ENCODE results near the gene CHST10. TPM values are rescaled to one million over a fixed set of nuclear protein-coding genes. Genes with fewer than 3 reads are reported as not detected.

The CHST10 gene
- total and polyA plus RNA-seq, 7 donors: 3.1 to 6.3 (median 4.4) TPM

GRCh38 chr2:100392715-100393114, 24.8 kb downstream of the CHST10 start:
- no peaks in the 10 kb centered on the region for H3K4me1 ChIP-seq
- H3K27ac ChIP-seq: no peak overlapping the region
- no peak overlapping the region for H3K4me3 ChIP-seq
- peaks cover 0 to 56% of the 10 kb centered on the region in 2 donors for H3K36me3 ChIP-seq (ENCODE audit: insufficient read depth in 1 of 2, low read depth in 1 of 2)
- TF ChIP-seq CTCF (IDR thresholded peaks at IDR 0.05): no peak
- ATAC-seq (no peak), DNase-seq (no peak)
- intact Hi-C loops (cut with DNase I): no loop called here
- no peaks in the 10 kb centered on the region for H3K9me3 ChIP-seq
- WGBS, 3 donors: 93 to 97% (median 94%) methylated on average over 8 of the region's 8 CpGs
- no peaks in the 10 kb centered on the region for H3K27me3 ChIP-seq (ENCODE audit: insufficient read depth in 3 of 3, low read length in 2 of 3)

- DNase-seq (no peak), ATAC-seq (no peak)
- no peak overlapping the region for H3K4me3 ChIP-seq
- WGBS, 3 donors: 90 to 93% (median 92%) methylated on average over 23 of the region's 23 CpGs
- H3K4me1 ChIP-seq: no peaks in the 10 kb centered on the region
- no peak overlapping the region for H3K27ac ChIP-seq
- peaks cover 0 to 48% of the 10 kb centered on the region in 2 donors for H3K36me3 ChIP-seq (ENCODE audit: insufficient read depth in 1 of 2, low read depth in 1 of 2)
- no peaks in the 10 kb centered on the region for H3K9me3 ChIP-seq
- intact Hi-C loops (cut with DNase I): no loop called here
- no peak for TF ChIP-seq CTCF (IDR thresholded peaks at IDR 0.05)
- H3K27me3 ChIP-seq (ENCODE audit: insufficient read depth in 3 of 3, low read length in 2 of 3): no peaks in the 10 kb centered on the region
Measured at GRCh38 chr2:100391735-100392515, 25.5 kb downstream of the CHST10 start.

DNA sequence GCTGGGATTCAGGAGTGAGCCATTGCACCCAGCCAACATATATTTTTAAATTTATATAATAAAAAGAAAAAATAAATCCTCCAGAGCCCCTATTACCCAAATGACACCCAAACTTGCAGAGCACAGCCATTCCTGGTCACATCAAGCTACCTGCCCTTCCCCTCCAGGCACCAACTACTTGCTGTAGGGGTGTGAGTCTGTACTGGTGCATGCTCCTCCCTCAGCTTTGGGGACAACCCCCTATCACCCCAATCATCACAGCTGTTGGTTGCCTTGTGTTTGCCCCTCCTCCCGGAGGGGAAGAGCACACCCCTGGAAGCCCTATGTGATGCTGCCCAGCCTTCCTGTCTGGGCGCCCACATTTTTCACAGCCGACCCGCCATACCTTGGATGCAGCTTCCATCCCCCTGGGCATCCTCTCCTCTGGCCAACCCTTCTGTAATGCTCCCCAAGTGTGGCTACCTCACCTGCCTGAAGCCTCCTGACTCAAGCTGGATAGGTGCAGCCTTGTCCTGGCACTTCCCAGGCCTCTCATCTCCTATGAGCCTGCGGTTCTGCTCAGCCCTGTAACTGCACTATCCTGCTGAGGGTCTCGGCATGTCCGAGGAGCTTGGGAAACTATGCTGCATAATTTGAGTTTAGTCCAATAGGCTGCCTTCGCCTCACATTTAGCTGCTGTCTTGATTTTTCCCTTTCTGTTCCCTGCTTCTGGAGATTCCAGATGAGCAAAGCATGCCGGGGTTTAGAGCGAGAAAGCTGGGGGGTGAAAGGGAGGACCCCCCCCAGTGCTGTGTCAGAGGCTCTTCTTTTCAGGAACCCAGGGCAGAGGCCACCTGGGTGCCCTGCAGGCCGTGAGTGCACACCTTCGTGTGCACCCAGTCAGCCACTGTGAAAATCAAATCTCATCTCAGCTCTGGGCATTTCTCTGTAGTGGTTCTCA, 27.2 kb downstream of the CHST10 start:
- 86 to 91% (median 88%) methylated on average over 12 of the region's 12 CpGs for WGBS, 3 donors
- intact Hi-C loops (cut with DNase I): no loop called here
- Histone ChIP-seq H3K27me3 (ENCODE audit: insufficient read depth in 3 of 3, low read length in 2 of 3) (no peaks in the 10 kb centered on the region), H3K4me3 (no peak overlapping the region), H3K9me3 (no peaks in the 10 kb centered on the region), H3K36me3 (ENCODE audit: insufficient read depth in 1 of 2, low read depth in 1 of 2) (peaks cover 0 to 33% of the 10 kb centered on the region in 2 donors), H3K27ac (no peak overlapping the region), H3K4me1 (no peaks in the 10 kb centered on the region)
- ATAC-seq: no peak
- no peak for TF ChIP-seq CTCF (IDR thresholded peaks at IDR 0.05)
- no peak for DNase-seq

- Histone ChIP-seq H3K9me3 (no peaks in the 10 kb centered on the region), H3K27ac (no peak overlapping the region), H3K36me3 (ENCODE audit: insufficient read depth in 1 of 2, low read depth in 1 of 2) (peaks cover 0 to 20% of the 10 kb centered on the region in 2 donors), H3K27me3 (ENCODE audit: insufficient read depth in 3 of 3, low read length in 2 of 3) (no peaks in the 10 kb centered on the region), H3K4me1 (no peaks in the 10 kb centered on the region), H3K4me3 (no peak overlapping the region)
- no peak for TF ChIP-seq CTCF (IDR thresholded peaks at IDR 0.05)
- DNase-seq: no peak
- ATAC-seq: no peak
- intact Hi-C loops (cut with DNase I): loop anchor here in 1 of 2 donors (10.0 kb wide), 1 partner anchor 834 kb away; no protein-coding TSS in a partner anchor
- 77 to 85% (median 80%) methylated on average over 6 of the region's 6 CpGs for WGBS, 3 donors
Measured at GRCh38 chr2:100388703-100389102, 28.8 kb downstream of the CHST10 start.

All from psoas muscle (tissue), 8 donors.